K562 (cell line): ENCODE data around the gene KRT1. TPM values are rescaled to one million over a fixed set of nuclear protein-coding genes. Genes with fewer than 3 reads are reported as not detected.

Experiments
- ATAC-seq: fragments of 200-7000 bp; cut with Tn5 transposase; 3 replicates; pipeline ENCODE4 v1.9.1; 2020; ENCODE audit warnings: moderate library complexity
- BruUV-seq: library from RNA; stranded (reverse); fragments of 400-500 nt; replicated peaks from 2 replicates; lab custom pipeline; 2021; lab: Mats Ljungman, UMichigan
- CTCF ChIA-PET: fragments of 300-600 bp; formaldehyde crosslinking; extraction: SDS; loops from one replicate; lab custom pipeline; 2021; ENCODE audit warnings: low intra/inter-chr PET ratio; lab: Yijun Ruan, JAX
- POLR2A ChIA-PET: fragments of 300-600, 350-650 bp; sonication (Branson Sonifier 250); formaldehyde crosslinking; extraction: SDS; loops from one replicate; lab custom pipeline; 2021; ENCODE audit warnings: antibody characterized with exemption, inconsistent platforms; lab: Yijun Ruan, JAX
- DNase-seq, 4 experiments: peaks; one replicate each; pipeline versions ENCODE4 v3.0.0 to v3.0.0-alpha.2; 2011 to 2018; ENCODE audit warnings: low spot score in 3 of 4, mixed read lengths in 3 of 4; ENCODE audit errors: extremely low read depth in 1 of 4
- FAIRE-seq: peaks from 2 replicates; lab custom pipeline; 2011; peaks lifted over from hg19 to GRCh38; lab: Jason Lieb, UNC
- H2AFZ ChIP-seq: 2 replicates; pipeline ENCODE4 v1.6.0; 2011; ENCODE audit warnings: low read depth, low read length, control low read depth, inconsistent platforms
- H3K27ac ChIP-seq: fragments of 200-600 bp; 3 replicates; pipeline ENCODE4 v1.8.0; 2011; ENCODE audit warnings: low read depth, mild to moderate bottlenecking, control low read depth, inconsistent platforms, low read length, moderate library complexity, mixed read lengths; ENCODE audit errors: extremely low read depth
- H3K27me3 ChIP-seq, 2 experiments: fragments of 300-600 bp in 1 of 2; 2 replicates in 1 of 2; 3 replicates in 1 of 2; pipeline versions ENCODE4 v1.6.0 to v1.8.0; 2011; ENCODE audit warnings: inconsistent platforms in 2 of 2, low read length in 2 of 2, mild to moderate bottlenecking in 1 of 2, mixed read lengths in 1 of 2, moderate library complexity in 1 of 2; ENCODE audit not compliant: control insufficient read depth in 2 of 2, insufficient read depth in 2 of 2
- H3K36me3 ChIP-seq: fragments of 300-600 bp; 3 replicates; pipeline ENCODE4 v1.8.0; 2011; ENCODE audit warnings: mild to moderate bottlenecking, low read length, inconsistent platforms; ENCODE audit not compliant: control insufficient read depth, insufficient read depth
- H3K4me1 ChIP-seq, 2 experiments: fragments of 200-600 bp in 1 of 2; replicated peaks in 1 of 2; 2 replicates in 1 of 2; 3 replicates in 1 of 2; pipeline versions ENCODE4 v1.5.1 to v1.8.0; 2011; ENCODE audit warnings: inconsistent platforms in 2 of 2, low read length in 2 of 2, mild to moderate bottlenecking in 1 of 2, mixed read lengths in 1 of 2, moderate library complexity in 1 of 2; ENCODE audit not compliant: control insufficient read depth in 2 of 2, insufficient read depth in 2 of 2
- H3K4me2 ChIP-seq: 2 replicates; pipeline ENCODE4 v1.6.1; 2011; ENCODE audit warnings: low read length, control low read depth, inconsistent platforms, mixed read lengths; ENCODE audit not compliant: insufficient read depth
- H3K4me3 ChIP-seq: fragments of 200-600 bp; sonication (generic), shearing (Covaris generic); 2 replicates; pipeline ENCODE4 v1.5.1; 2016; ENCODE audit warnings: control low read depth, inconsistent platforms
- H3K79me2 ChIP-seq: fragments of 200-600 bp; 3 replicates; pipeline ENCODE4 v1.8.0; 2011; ENCODE audit warnings: low read length, inconsistent platforms; ENCODE audit not compliant: control insufficient read depth, insufficient read depth
- H3K9ac ChIP-seq, 2 experiments: 2 replicates each; pipeline versions ENCODE4 v1.6.0 to v1.6.1; 2011; ENCODE audit warnings: low read depth in 2 of 2, low read length in 2 of 2, control low read depth in 1 of 2, inconsistent platforms in 1 of 2, mild to moderate bottlenecking in 1 of 2, mixed read lengths in 1 of 2; ENCODE audit not compliant: insufficient read depth in 1 of 2
- H3K9me1 ChIP-seq: one replicate; pipeline ENCODE4 v1.6.0; 2011; ENCODE audit warnings: inconsistent platforms, mild to moderate bottlenecking, low read length, moderate library complexity; ENCODE audit not compliant: control insufficient read depth, insufficient read depth
- H3K9me3 ChIP-seq: replicated peaks from 2 replicates; pipeline ENCODE4 v1.5.1; 2011; ENCODE audit warnings: low read depth, low read length, inconsistent platforms; ENCODE audit not compliant: control insufficient read depth, insufficient read depth
- H4K20me1 ChIP-seq: replicated peaks from 2 replicates; pipeline ENCODE4 v1.6.1; 2011; ENCODE audit warnings: low read length, inconsistent platforms, mixed read lengths; ENCODE audit not compliant: control insufficient read depth, insufficient read depth
- CXXC5 ChIP-seq: fragments of 250-450 bp; sonication (Bioruptor Pico); IDR thresholded peaks from 2 replicates; pipeline ENCODE4 v1.8.0; 2022; ENCODE audit warnings: inconsistent platforms, mild to moderate bottlenecking, moderate library complexity
- HNRNPH1 ChIP-seq: fragments of 200-400 bp; formaldehyde crosslinking; optimal IDR thresholded peaks from 2 replicates; pipeline ENCODE3; 2017; ENCODE audit warnings: low read depth, mild to moderate bottlenecking, low read length, moderate library complexity
- MAFG ChIP-seq: fragments of 450-650 bp; conservative IDR thresholded peaks from 2 replicates; pipeline ENCODE4 v1.6.1; 2016; ENCODE audit warnings: missing genetic modification characterization, missing compliant biosample characterization
- MLX ChIP-seq, 2 experiments: fragments of 450-650 bp in 1 of 2; sonication (generic) in 1 of 2; formaldehyde crosslinking; conservative IDR thresholded peaks; 2 replicates each; pipeline versions ENCODE4 v1.4.0 to v1.8.1; 2020 to 2022; ENCODE audit warnings: mild to moderate bottlenecking in 1 of 2, missing genetic modification reagents in 1 of 2
- NFXL1 ChIP-seq: fragments of 450-650 bp; formaldehyde crosslinking; IDR thresholded peaks from 2 replicates; pipeline ENCODE4 v1.4.0; 2021; ENCODE audit warnings: mild to moderate bottlenecking
- TCF15 ChIP-seq: fragments of 250-450 bp; sonication (Bioruptor Pico); IDR thresholded peaks from 2 replicates; pipeline ENCODE4 v1.8.0; 2022; ENCODE audit warnings: moderate library complexity, mild to moderate bottlenecking, inconsistent platforms
- TOE1 ChIP-seq, 2 experiments: fragments of 450-650 bp in 1 of 2; sonication (generic) in 1 of 2; formaldehyde crosslinking in 1 of 2; IDR thresholded peaks; 2 replicates each; pipeline versions ENCODE4 v1.7.1 to v1.8.0; 2016 to 2022; ENCODE audit warnings: borderline replicate concordance in 2 of 2, mild to moderate bottlenecking in 2 of 2, antibody characterized with exemption in 1 of 2, inconsistent platforms in 1 of 2, low read depth in 1 of 2, missing genetic modification reagents in 1 of 2, moderate library complexity in 1 of 2
- ZBTB26 ChIP-seq: fragments of 450-650 bp; formaldehyde crosslinking; IDR thresholded peaks from 2 replicates; pipeline ENCODE4 v1.4.0; 2022; ENCODE audit warnings: missing genetic modification characterization
- ZNF175 ChIP-seq: fragments of 200-800 bp; sonication (Bioruptor generic); IDR thresholded peaks from 2 replicates; pipeline ENCODE4 v1.6.1; 2016; ENCODE audit warnings: low read depth, mild to moderate bottlenecking, missing genetic modification characterization, missing compliant biosample characterization
- ZNF217 ChIP-seq: sonication (generic); formaldehyde crosslinking; IDR thresholded peaks from 2 replicates; pipeline ENCODE4 v1.8.0; 2022; ENCODE audit warnings: mild to moderate bottlenecking, missing genetic modification reagents
- ZNF76 ChIP-seq: fragments of 250-450 bp; sonication (Bioruptor Pico); IDR thresholded peaks from 2 replicates; pipeline ENCODE4 v1.4.0; 2020; ENCODE audit warnings: mild to moderate bottlenecking, moderate library complexity, borderline replicate concordance
- WGBS: fragments of 100-300 bp; shearing (Covaris generic); methylation state at CpG from one replicate; pipeline ENCODE4 v1.1.6; 2016; ENCODE audit warnings: low coverage, mixed read lengths; ENCODE audit not compliant: insufficient coverage; ENCODE audit errors: missing lambda C conversion rate; 5-methylcytosine and 5-hydroxymethylcytosine counted together
- in situ Hi-C: fragments of 300-500 bp; cut with MboI; formaldehyde crosslinking; loops from 4 replicates; pipeline ENCODE4 v1.15.0; 2018; ENCODE audit warnings: inconsistent platforms, mixed read lengths
- intact Hi-C: fragments of 100-400 bp; cut with micrococcal nuclease; formaldehyde crosslinking; loops from 2 replicates; pipeline ENCODE4 v1.14.2; 2022
- polyA plus RNA-seq, 8 experiments: library from polyadenylated mRNA; depleted of rRNA in 4 of 8; stranded (reverse) in 5 of 8; unstranded in 3 of 8; fragments of >200 nt; fragmentation: Nextera tagmentation in 2 of 8; fragmentation: Illumina TruSeq in 1 of 8; extraction: Ambion mirVana in 2 of 8; extraction: Trizol in 1 of 8; gene quantifications; 2 replicates each; pipeline versions ENCODE4 v1.2.1 to v1.2.3, GENCODE V29; 2011 to 2014; ENCODE audit warnings: inconsistent platforms in 1 of 8, missing spikeins in 1 of 8
- total RNA-seq, 7 experiments: library from RNA; depleted of rRNA in 6 of 7; stranded (reverse); fragments of >200 nt in 6 of 7; fragmentation: Illumina TruSeq in 2 of 7; extraction: Trizol in 2 of 7; gene quantifications; 2 replicates each; pipeline versions ENCODE4 v1.2.1 to v1.2.3, GENCODE V29; 2011 to 2021; ENCODE audit warnings: low replicate concordance in 1 of 7

KRT1 gene
- total and polyA plus RNA-seq, 9 of the 15 experiments (the other 6 are each of a cell fraction or from before 2014, with no cell fraction given): 0.18 TPM; not detected in 8

- TF ChIP-seq ZBTB26: no peak
These were observed 19.8 kb upstream of the KRT1 start (continued) for GRCh38 chr12:52699960-52700359.

GRCh38 chr12:52699373-52699772 is 19.2 kb upstream of the KRT1 start:
- WGBS: 0% methylated on average over 2 of the region's 2 CpGs
- 0 out of 2 replicates have a peak, but pooled peaks cover 5% of the 10 kb centered on the region for H4K20me1 ChIP-seq
- ATAC-seq: no peak

More at GRCh38 chr12:52699373-52699772, 19.2 kb upstream of the KRT1 start:
- DNase-seq: no peak
- Histone ChIP-seq H3K4me2 (no peak overlapping the region), H3K4me1 (0 out of 5 replicates have a peak, but pooled peaks cover 0 to 3% of the 10 kb centered on the region in 2 experiments), H3K27me3 (peaks cover 19 to 77% of the 10 kb centered on the region in 2 experiments; a peak in 4 of 5 replicates), H3K9me3 (no peaks in the 10 kb centered on the region), H2AFZ (no peak overlapping the region), H3K4me3 (no peak overlapping the region), H3K9me1 (no peaks in the 10 kb centered on the region), H3K79me2 (no peaks in the 10 kb centered on the region), H3K27ac (no peak overlapping the region)
- in situ Hi-C loops: no loop called here
- intact Hi-C loops: loop anchor here (10.0 kb wide), 2 partner anchors 115 to 175 kb away; no protein-coding TSS in a partner anchor
- no TSS peak for BruUV-seq
- FAIRE-seq: no peak
- CTCF ChIA-PET: no interaction called here
- TF ChIP-seq CXXC5 (CRISPR knock-in tag): no peak
- no peak for TF ChIP-seq ZNF175
- TF ChIP-seq MAFG: no peak
- no peak for TF ChIP-seq ZNF217 (CRISPR knock-in tag)
- no peak for TF ChIP-seq TCF15
- TF ChIP-seq NFXL1 (CRISPR knock-in tag): no peak
- TF ChIP-seq HNRNPH1: no peak
- no peak for TF ChIP-seq MLX (CRISPR knock-in tag; conservative IDR thresholded peaks at IDR 0.05)
- no peak for TF ChIP-seq TOE1 (IDR thresholded peaks at IDR 0.05; ENCODE audit: borderline replicate concordance)
- no peak for TF ChIP-seq TOE1 (CRISPR knock-in tag; IDR thresholded peaks at IDR 0.05; ENCODE audit: borderline replicate concordance, low read depth)
- TF ChIP-seq ZNF76 (CRISPR knock-in tag): no peak
- TF ChIP-seq, all 486 proteins: peak for 0
- H3K9ac ChIP-seq: no peak overlapping the region
- no peaks in the 10 kb centered on the region for H3K36me3 ChIP-seq
- POLR2A ChIA-PET: no interaction called here
